PC-3 (cell line): ENCODE data around the gene ADRM1. TPM values are rescaled to one million over a fixed set of nuclear protein-coding genes. Genes with fewer than 3 reads are reported as not detected.

Source experiments
- ATAC-seq: fragments of 200-7000 bp; cut with Tn5 transposase; 2 replicates; pipeline ENCODE4 v1.9.1; 2020; ENCODE audit warnings: mild to moderate bottlenecking, moderate library complexity
- BruUV-seq: library from RNA; stranded (reverse); fragments of 400-500 nt; replicated peaks from 2 replicates; lab custom pipeline; 2021; lab: Mats Ljungman, UMichigan
- CTCF ChIA-PET: fragments of 300-600 bp; sonication (Branson Sonifier 250); formaldehyde crosslinking; loops from one replicate; lab custom pipeline; 2022; ENCODE audit warnings: antibody characterized with exemption; lab: Charles Lee
- POLR2A ChIA-PET: fragments of 300-600 bp; sonication (Branson Sonifier 250); formaldehyde crosslinking; loops from one replicate; lab custom pipeline; 2022; ENCODE audit warnings: antibody characterized with exemption; ENCODE audit not compliant: unreplicated experiment; lab: Charles Lee
- DNase-seq: peaks from one replicate; pipeline ENCODE4 v3.0.0-alpha.2; 2015
- H2AFZ ChIP-seq: fragments of 300-600 bp; sonication (generic); 2 replicates; pipeline ENCODE4 v1.6.0; 2016; ENCODE audit warnings: antibody characterized with exemption, low read length
- H3F3A ChIP-seq: fragments of 300-600 bp; sonication (generic); one replicate; pipeline ENCODE4 v1.6.0; 2017; ENCODE audit warnings: antibody characterized with exemption, low read length, control low read depth, mild to moderate bottlenecking; ENCODE audit not compliant: unreplicated experiment
- H3K27ac ChIP-seq: fragments of 300-600 bp; sonication (generic); 2 replicates; pipeline ENCODE4 v1.5.1; 2016; ENCODE audit warnings: mild to moderate bottlenecking, low read length
- H3K27me3 ChIP-seq: fragments of 300-600 bp; sonication (generic); 2 replicates; pipeline ENCODE4 v1.6.1; 2016; ENCODE audit warnings: low read length, mixed read lengths
- H3K36me3 ChIP-seq: fragments of 300-600 bp; sonication (generic); 2 replicates; pipeline ENCODE4 v1.6.1; 2016; ENCODE audit warnings: low read depth, mixed run types, low read length, mixed read lengths
- H3K4me1 ChIP-seq: fragments of 300-600 bp; sonication (generic); 2 replicates; pipeline ENCODE4 v1.5.1; 2016; ENCODE audit warnings: low read length; ENCODE audit not compliant: insufficient read depth
- H3K4me2 ChIP-seq: fragments of 300-600 bp; sonication (generic); 2 replicates; pipeline ENCODE4 v1.6.0; 2016; ENCODE audit warnings: low read length
- H3K4me3 ChIP-seq: fragments of 300-600 bp; sonication (generic); 2 replicates; pipeline ENCODE4 v1.5.1; 2016; ENCODE audit warnings: mild to moderate bottlenecking, low read length, mixed read lengths
- H3K79me2 ChIP-seq: fragments of 300-600 bp; sonication (generic); 2 replicates; pipeline ENCODE4 v1.6.1; 2017; ENCODE audit warnings: low read length, mixed read lengths
- H3K9ac ChIP-seq: fragments of 300-600 bp; sonication (generic); 2 replicates; pipeline ENCODE4 v1.6.0; 2016; ENCODE audit warnings: mild to moderate bottlenecking, low read length
- H3K9me2 ChIP-seq: fragments of 300-600 bp; sonication (generic); replicated peaks from 2 replicates; pipeline ENCODE4 v1.6.1; 2016; ENCODE audit warnings: mixed run types, low read length, mixed read lengths
- H3K9me3 ChIP-seq: fragments of 300-600 bp; sonication (generic); 2 replicates; pipeline ENCODE4 v1.6.1; 2016; ENCODE audit warnings: low read length, mixed read lengths
- H4K20me1 ChIP-seq: fragments of 300-600 bp; sonication (generic); 2 replicates; pipeline ENCODE4 v1.6.1; 2016; ENCODE audit warnings: low read length, mixed read lengths
- CTCF ChIP-seq: fragments of 300-600 bp; sonication (generic); conservative IDR thresholded peaks from 2 replicates; pipeline ENCODE4 v1.5.1; 2017; ENCODE audit warnings: antibody characterized with exemption, low read depth, mild to moderate bottlenecking, low read length
- EZH2 ChIP-seq: fragments of 300-600 bp; sonication (generic); IDR thresholded peaks from one replicate; pipeline ENCODE4 v1.6.1; 2017; ENCODE audit warnings: antibody characterized with exemption, mild to moderate bottlenecking, low read length; ENCODE audit not compliant: unreplicated experiment
- EZH2phosphoT487 ChIP-seq: fragments of 300-600 bp; sonication (generic); IDR thresholded peaks from 2 replicates; pipeline ENCODE4 v1.6.1; 2018; ENCODE audit warnings: mild to moderate bottlenecking, antibody characterized with exemption, low read length, borderline replicate concordance
- intact Hi-C: fragments of 100-400 bp; cut with micrococcal nuclease; formaldehyde crosslinking; loops from 2 replicates; pipeline ENCODE4 v1.9.0; 2023
- total RNA-seq: library from RNA; depleted of rRNA; stranded (reverse); fragments of >200 nt; gene quantifications from 2 replicates; pipeline ENCODE4 v1.2.3, GENCODE V29; 2014

ADRM1 gene
- total RNA-seq, 1 experiment from 2014 or later = 374 TPM

- intact Hi-C loops = no loop called here
- no peak for TF ChIP-seq EZH2
- no peak for TF ChIP-seq CTCF
- no peak for TF ChIP-seq EZH2phosphoT487
- DNase-seq = no peak
- peaks cover 80% of the 10 kb centered on the region for H3K36me3 ChIP-seq
- no peaks in the 10 kb centered on the region for H3K9me2 ChIP-seq
- no peaks in the 10 kb centered on the region for H4K20me1 ChIP-seq
- H3K27me3 ChIP-seq = no peaks in the 10 kb centered on the region
- no peak overlapping the region for H3K9ac ChIP-seq
- no peak for ATAC-seq
- H3K4me2 ChIP-seq = no peak overlapping the region
- H2AFZ ChIP-seq = no peak overlapping the region
- H3K4me3 ChIP-seq = no peak overlapping the region
- H3K27ac ChIP-seq = no peak overlapping the region
- H3F3A ChIP-seq = no peaks in the 10 kb centered on the region
- CTCF ChIA-PET = no interaction called here
- POLR2A ChIA-PET = no interaction called here
- H3K79me2 ChIP-seq = no peaks in the 10 kb centered on the region
- H3K9me3 ChIP-seq = no peaks in the 10 kb centered on the region
- BruUV-seq = no TSS peak
- no peaks in the 10 kb centered on the region for H3K4me1 ChIP-seq
Observed at GRCh38 chr20:62326559-62326958, 23.8 kb downstream of the ADRM1 start.

GRCh38 chr20:62326959-62327725 lies 24.3 kb downstream of the ADRM1 start:
- Histone ChIP-seq H3K4me3 (no peak overlapping the region), H3K4me1 (no peaks in the 10 kb centered on the region), H3K9me2 (no peaks in the 10 kb centered on the region), H2AFZ (no peak overlapping the region), H3K9me3 (no peaks in the 10 kb centered on the region), H3K36me3 (peaks cover 79% of the 10 kb centered on the region), H3K79me2 (no peaks in the 10 kb centered on the region), H3K4me2 (no peak overlapping the region), H3F3A (no peaks in the 10 kb centered on the region), H4K20me1 (no peaks in the 10 kb centered on the region), H3K9ac (no peak overlapping the region), H3K27me3 (no peaks in the 10 kb centered on the region), H3K27ac (no peak overlapping the region)
- BruUV-seq = TSS peak; percentile 10
- no peak for DNase-seq
- POLR2A ChIA-PET = no interaction called here
- ATAC-seq = no peak
- intact Hi-C loops = no loop called here
- TF ChIP-seq CTCF (no peak), EZH2 (no peak), EZH2phosphoT487 (no peak)
- CTCF ChIA-PET = no interaction called here

- no peaks in the 10 kb centered on the region for H3K9me3 ChIP-seq
- H3K4me2 ChIP-seq = no peak overlapping the region
- no peaks in the 10 kb centered on the region for H3K27me3 ChIP-seq
- no peak for DNase-seq
- no TSS peak for BruUV-seq
- ChIA-PET POLR2A (no interaction called here), CTCF (no interaction called here)
- ATAC-seq = no peak
- no peak overlapping the region for H2AFZ ChIP-seq
- no peaks in the 10 kb centered on the region for H4K20me1 ChIP-seq
- H3K36me3 ChIP-seq = peaks cover 81% of the 10 kb centered on the region
- intact Hi-C loops = no loop called here
- no peaks in the 10 kb centered on the region for H3K9me2 ChIP-seq
- H3K9ac ChIP-seq = no peak overlapping the region
- H3F3A ChIP-seq = no peaks in the 10 kb centered on the region
- H3K4me3 ChIP-seq = no peak overlapping the region
- no peaks in the 10 kb centered on the region for H3K79me2 ChIP-seq
- no peak overlapping the region for H3K27ac ChIP-seq
- TF ChIP-seq EZH2phosphoT487 (no peak), EZH2 (no peak), CTCF (no peak)
- H3K4me1 ChIP-seq = no peaks in the 10 kb centered on the region
Observed at GRCh38 chr20:62327726-62328495, 25.1 kb downstream of the ADRM1 start.
